ENCODE measurements around the gene HDAC4. TPM values are rescaled to one million over a fixed set of nuclear protein-coding genes. Genes with fewer than 3 reads are reported as not detected.

The HDAC4 gene
- total and polyA plus RNA-seq, 9 of the 15 experiments (the other 6 are each of a cell fraction or from before 2014, with no cell fraction given): 0.11 to 20.2 (median 4.0) TPM

- Histone ChIP-seq H3K9ac (ENCODE audit: insufficient read depth in 1 of 2, low read depth in 2 of 2, low read length in 2 of 2) (peak overlapping the region in 1 of 2 experiments; percentile 83; a peak in 2 of 4 replicates), H3K36me3 (ENCODE audit: control insufficient read depth, insufficient read depth, low read length) (no peaks in the 10 kb centered on the region), H2AFZ (ENCODE audit: low read depth, low read length) (no peak overlapping the region), H3K9me1 (ENCODE audit: control insufficient read depth, insufficient read depth, low read length) (no peaks in the 10 kb centered on the region), H3K4me3 (no peak overlapping the region), H3K27ac (ENCODE audit: extremely low read depth, low read depth, low read length) (no peak overlapping the region), H3K9me3 (replicated peaks; ENCODE audit: control insufficient read depth, insufficient read depth, low read depth, low read length) (no peaks in the 10 kb centered on the region), H3K4me2 (ENCODE audit: insufficient read depth, low read length) (no peak overlapping the region), H3K79me2 (ENCODE audit: control insufficient read depth, insufficient read depth, low read length) (peaks cover 14% of the 10 kb centered on the region; the same call in 2 of the 3 replicates), H3K4me1 (replicated peaks in 1 of 2; ENCODE audit: control insufficient read depth in 2 of 2, insufficient read depth in 2 of 2, low read length in 2 of 2) (peaks cover 13 to 54% of the 10 kb centered on the region in 2 experiments; a peak in 4 of 5 replicates), H3K27me3 (ENCODE audit: control insufficient read depth in 2 of 2, insufficient read depth in 2 of 2, low read length in 2 of 2) (no peaks in the 10 kb centered on the region), H4K20me1 (replicated peaks; ENCODE audit: control insufficient read depth, insufficient read depth, low read length) (no peaks in the 10 kb centered on the region; the same call in 1 of the 2 replicates)
- ATAC-seq (no peak), DNase-seq (ENCODE audit: extremely low read depth in 1 of 4, low spot score in 3 of 4) (no peak), FAIRE-seq (no peak)
- in situ Hi-C loops (cut with MboI): no loop called here
- ChIA-PET POLR2A (interaction anchor here (0.7 to 1.9 kb wide), 3 partner anchors 8 to 21 kb away, joined by 3 to 9 read pairs (median 4); no protein-coding TSS in a partner anchor), CTCF (ENCODE audit: low intra/inter-chr PET ratio) (no interaction called here)
- TF ChIP-seq SOX6 (IDR thresholded peaks at IDR 0.05) (no peak), ATF2 (CRISPR knock-in tag; IDR thresholded peaks at IDR 0.05) (no peak)
- TF ChIP-seq, protein P1, sequence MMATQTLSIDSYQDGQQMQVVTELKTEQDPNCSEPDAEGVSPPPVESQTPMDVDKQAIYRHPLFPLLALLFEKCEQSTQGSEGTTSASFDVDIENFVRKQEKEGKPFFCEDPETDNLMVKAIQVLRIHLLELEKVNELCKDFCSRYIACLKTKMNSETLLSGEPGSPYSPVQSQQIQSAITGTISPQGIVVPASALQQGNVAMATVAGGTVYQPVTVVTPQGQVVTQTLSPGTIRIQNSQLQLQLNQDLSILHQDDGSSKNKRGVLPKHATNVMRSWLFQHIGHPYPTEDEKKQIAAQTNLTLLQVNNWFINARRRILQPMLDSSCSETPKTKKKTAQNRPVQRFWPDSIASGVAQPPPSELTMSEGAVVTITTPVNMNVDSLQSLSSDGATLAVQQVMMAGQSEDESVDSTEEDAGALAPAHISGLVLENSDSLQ (IDR thresholded peaks at IDR 0.05): peak; percentile 62
- intact Hi-C loops (cut with micrococcal nuclease): no loop called here
- BruUV-seq (replicated peaks): no TSS peak
- 71% methylated on average over 7 of the region's 16 CpGs for WGBS (ENCODE audit: insufficient coverage, low coverage, missing lambda C conversion rate)
These were observed 98.6 kb downstream of the HDAC4 start for GRCh38 chr2:239302083-239302807.
